ENCODE data around the gene GMDS. TPM values are rescaled to one million over a fixed set of nuclear protein-coding genes. Genes with fewer than 3 reads are reported as not detected.

The GMDS gene
- polyA plus RNA-seq, 1 donor (not counting 4 experiments of a cell fraction or from before 2014, with no cell fraction given) = 22.1 TPM

GRCh38 chr6:1636272-1636825 is 609.1 kb downstream of the GMDS start:
- no peaks in the 10 kb centered on the region for H3K27me3 ChIP-seq (ENCODE audit: control insufficient read depth, extremely low read depth, insufficient read depth, low read length)
- H4K20me1 ChIP-seq (ENCODE audit: control insufficient read depth, extremely low read depth, insufficient read depth, low read length) = no peaks in the 10 kb centered on the region
- H3K4me2 ChIP-seq (ENCODE audit: control insufficient read depth, extremely low read depth, insufficient read depth, low read depth, low read length) = peak overlapping the region; percentile 41
- H3K27ac ChIP-seq (ENCODE audit: control insufficient read depth, insufficient read depth, low read length) = no peak overlapping the region
- TF ChIP-seq, protein P1, sequence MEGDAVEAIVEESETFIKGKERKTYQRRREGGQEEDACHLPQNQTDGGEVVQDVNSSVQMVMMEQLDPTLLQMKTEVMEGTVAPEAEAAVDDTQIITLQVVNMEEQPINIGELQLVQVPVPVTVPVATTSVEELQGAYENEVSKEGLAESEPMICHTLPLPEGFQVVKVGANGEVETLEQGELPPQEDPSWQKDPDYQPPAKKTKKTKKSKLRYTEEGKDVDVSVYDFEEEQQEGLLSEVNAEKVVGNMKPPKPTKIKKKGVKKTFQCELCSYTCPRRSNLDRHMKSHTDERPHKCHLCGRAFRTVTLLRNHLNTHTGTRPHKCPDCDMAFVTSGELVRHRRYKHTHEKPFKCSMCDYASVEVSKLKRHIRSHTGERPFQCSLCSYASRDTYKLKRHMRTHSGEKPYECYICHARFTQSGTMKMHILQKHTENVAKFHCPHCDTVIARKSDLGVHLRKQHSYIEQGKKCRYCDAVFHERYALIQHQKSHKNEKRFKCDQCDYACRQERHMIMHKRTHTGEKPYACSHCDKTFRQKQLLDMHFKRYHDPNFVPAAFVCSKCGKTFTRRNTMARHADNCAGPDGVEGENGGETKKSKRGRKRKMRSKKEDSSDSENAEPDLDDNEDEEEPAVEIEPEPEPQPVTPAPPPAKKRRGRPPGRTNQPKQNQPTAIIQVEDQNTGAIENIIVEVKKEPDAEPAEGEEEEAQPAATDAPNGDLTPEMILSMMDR (optimal IDR thresholded peaks at IDR 0.05 in 1 of 3, IDR thresholded peaks at IDR 0.05 in 1 of 3, conservative IDR thresholded peaks at IDR 0.05 in 1 of 3; ENCODE audit: extremely low read depth in 1 of 3, insufficient read depth in 2 of 3, low read length in 3 of 3) = no peak
- no peak for TF ChIP-seq EZH2 (IDR thresholded peaks at IDR 0.05; ENCODE audit: low read length)
- H3K9me1 ChIP-seq (ENCODE audit: control insufficient read depth, extremely low read depth, insufficient read depth, low read length) = no peaks in the 10 kb centered on the region
- peaks cover 22% of the 10 kb centered on the region for H3K4me1 ChIP-seq (ENCODE audit: control insufficient read depth, extremely low read depth, insufficient read depth, low read length)
- dilution Hi-C loops (cut with MboI; ENCODE audit: extremely low pct_ligation_motif_present, low sequenced_read_pairs) = no loop called here
- no peaks in the 10 kb centered on the region for H3K36me3 ChIP-seq (ENCODE audit: control insufficient read depth in 2 of 2, extremely low read depth in 1 of 2, insufficient read depth in 2 of 2, low read length in 2 of 2)
- DNase-seq (ENCODE audit: low read depth, low spot score) = no peak
- H3K79me2 ChIP-seq (ENCODE audit: control insufficient read depth, insufficient read depth, low read length) = no peaks in the 10 kb centered on the region
- no peak for FAIRE-seq
- H3K9ac ChIP-seq (ENCODE audit: control insufficient read depth, extremely low read depth, insufficient read depth, low read length) = no peak overlapping the region
- H2AFZ ChIP-seq (ENCODE audit: control insufficient read depth, low read length) = no peak overlapping the region
- no peaks in the 10 kb centered on the region for H3K9me3 ChIP-seq (ENCODE audit: control insufficient read depth, low read depth, low read length)
- H3K4me3 ChIP-seq (ENCODE audit: control insufficient read depth in 2 of 3, extremely low read depth in 1 of 3, insufficient read depth in 2 of 3, low read depth in 1 of 3, low read length in 3 of 3) = no peak overlapping the region

DNA sequence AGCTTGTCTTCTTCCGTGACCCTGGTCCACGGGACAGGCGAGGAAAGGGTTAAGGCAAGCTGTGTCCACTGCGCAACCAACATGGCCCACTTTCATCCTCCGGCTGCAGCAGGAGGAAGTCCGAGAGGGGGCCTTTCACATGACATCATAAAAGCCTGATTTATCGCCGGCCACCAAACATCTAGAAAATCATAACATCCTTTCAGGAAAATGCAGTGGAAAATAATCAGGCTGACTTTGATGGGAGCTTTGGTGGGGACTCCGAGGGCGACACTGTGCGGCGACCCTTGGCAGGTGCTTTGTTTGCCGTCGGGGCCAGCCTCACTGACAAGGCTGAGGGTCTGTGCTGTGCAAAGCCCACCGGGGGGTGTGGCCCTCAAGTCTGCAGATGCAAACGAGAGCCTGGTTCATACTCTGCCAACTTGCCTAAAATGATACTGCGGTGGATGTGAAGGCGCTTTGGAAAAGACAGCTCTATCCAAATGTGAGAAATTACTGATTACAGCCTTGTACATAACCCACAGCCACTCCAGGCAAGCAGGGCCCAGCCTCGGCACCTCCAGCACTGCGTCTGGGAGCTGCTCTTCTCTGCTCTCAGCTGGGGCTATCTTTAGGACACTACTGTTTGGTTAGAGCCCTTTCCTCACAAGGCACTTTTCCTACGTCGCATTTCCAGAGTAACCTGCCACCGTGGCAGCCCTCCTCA is 609.9 kb downstream of the GMDS start:
- no peaks in the 10 kb centered on the region for H3K79me2 ChIP-seq (ENCODE audit: control insufficient read depth, insufficient read depth, low read length)
- no peak overlapping the region for H3K9ac ChIP-seq (ENCODE audit: control insufficient read depth, extremely low read depth, insufficient read depth, low read length)
- no peak overlapping the region for H2AFZ ChIP-seq (ENCODE audit: control insufficient read depth, low read length)
- no peaks in the 10 kb centered on the region for H3K9me1 ChIP-seq (ENCODE audit: control insufficient read depth, extremely low read depth, insufficient read depth, low read length)
- peaks cover 17% of the 10 kb centered on the region for H3K4me1 ChIP-seq (ENCODE audit: control insufficient read depth, extremely low read depth, insufficient read depth, low read length)
- no peaks in the 10 kb centered on the region for H4K20me1 ChIP-seq (ENCODE audit: control insufficient read depth, extremely low read depth, insufficient read depth, low read length)
- no peak overlapping the region for H3K4me3 ChIP-seq (ENCODE audit: control insufficient read depth in 2 of 3, extremely low read depth in 1 of 3, insufficient read depth in 2 of 3, low read depth in 1 of 3, low read length in 3 of 3)
- TF ChIP-seq, protein P1 (optimal IDR thresholded peaks at IDR 0.05 in 1 of 3, IDR thresholded peaks at IDR 0.05 in 1 of 3, conservative IDR thresholded peaks at IDR 0.05 in 1 of 3; ENCODE audit: extremely low read depth in 1 of 3, insufficient read depth in 2 of 3, low read length in 3 of 3) = no peak
- TF ChIP-seq EZH2 (IDR thresholded peaks at IDR 0.05; ENCODE audit: low read length) = no peak
- no peak for DNase-seq (ENCODE audit: low read depth, low spot score)
- H3K27ac ChIP-seq (ENCODE audit: control insufficient read depth, insufficient read depth, low read length) = no peak overlapping the region
- H3K36me3 ChIP-seq (ENCODE audit: control insufficient read depth in 2 of 2, extremely low read depth in 1 of 2, insufficient read depth in 2 of 2, low read length in 2 of 2) = no peaks in the 10 kb centered on the region
- H3K27me3 ChIP-seq (ENCODE audit: control insufficient read depth, extremely low read depth, insufficient read depth, low read length) = no peaks in the 10 kb centered on the region
- dilution Hi-C loops (cut with MboI; ENCODE audit: extremely low pct_ligation_motif_present, low sequenced_read_pairs) = no loop called here
- no peak for FAIRE-seq
- no peaks in the 10 kb centered on the region for H3K9me3 ChIP-seq (ENCODE audit: control insufficient read depth, low read depth, low read length)
- no peak overlapping the region for H3K4me2 ChIP-seq (ENCODE audit: control insufficient read depth, extremely low read depth, insufficient read depth, low read depth, low read length)

Measured in keratinocyte (primary cell).